Parathyroid adenoma (tissue), 2 donors: ENCODE results near the gene PPP1R9B.

Experiments
- H2AFZ ChIP-seq: fragments of 300-600 bp; sonication (generic); one replicate; pipeline ENCODE4 v1.7.0; 2017; ENCODE audit warnings: antibody characterized with exemption, mild to moderate bottlenecking
- H3K27ac ChIP-seq: fragments of 300-600 bp; sonication (generic); one replicate; pipeline ENCODE4 v1.7.0; 2017
- H3K27me3 ChIP-seq: fragments of 300-600 bp; sonication (generic); one replicate; pipeline ENCODE4 v1.7.0; 2017; ENCODE audit warnings: low read length; ENCODE audit not compliant: control insufficient read depth, insufficient read depth
- H3K36me3 ChIP-seq: fragments of 300-600 bp; sonication (generic); one replicate; pipeline ENCODE4 v1.7.0; 2017; ENCODE audit warnings: low read length; ENCODE audit not compliant: control insufficient read depth, insufficient read depth
- H3K4me1 ChIP-seq: fragments of 300-600 bp; sonication (generic); one replicate; pipeline ENCODE4 v1.7.0; 2017; ENCODE audit warnings: control low read depth
- H3K4me2 ChIP-seq: fragments of 300-600 bp; sonication (generic); one replicate; pipeline ENCODE4 v1.7.0; 2017; ENCODE audit warnings: low read length
- H3K4me3 ChIP-seq: fragments of 300-600 bp; sonication (generic); one replicate; pipeline ENCODE4 v1.7.0; 2017; ENCODE audit warnings: low read depth, low read length
- H3K79me2 ChIP-seq: fragments of 300-600 bp; sonication (generic); one replicate; pipeline ENCODE4 v1.7.0; 2017; ENCODE audit warnings: control low read depth
- H3K9ac ChIP-seq: fragments of 300-600 bp; sonication (generic); one replicate; pipeline ENCODE4 v1.7.0; 2017; ENCODE audit warnings: mild to moderate bottlenecking
- H3K9me3 ChIP-seq: fragments of 300-600 bp; sonication (generic); one replicate; pipeline ENCODE4 v1.7.0; 2017; ENCODE audit warnings: low read length; ENCODE audit not compliant: control insufficient read depth
- CTCF ChIP-seq: fragments of 300-600 bp; sonication (generic); IDR thresholded peaks from one replicate; pipeline ENCODE4 v1.7.0; 2017; ENCODE audit warnings: antibody characterized with exemption, mild to moderate bottlenecking
- donor health status: primary hyperparathyroidism.

PPP1R9B gene

DNA sequence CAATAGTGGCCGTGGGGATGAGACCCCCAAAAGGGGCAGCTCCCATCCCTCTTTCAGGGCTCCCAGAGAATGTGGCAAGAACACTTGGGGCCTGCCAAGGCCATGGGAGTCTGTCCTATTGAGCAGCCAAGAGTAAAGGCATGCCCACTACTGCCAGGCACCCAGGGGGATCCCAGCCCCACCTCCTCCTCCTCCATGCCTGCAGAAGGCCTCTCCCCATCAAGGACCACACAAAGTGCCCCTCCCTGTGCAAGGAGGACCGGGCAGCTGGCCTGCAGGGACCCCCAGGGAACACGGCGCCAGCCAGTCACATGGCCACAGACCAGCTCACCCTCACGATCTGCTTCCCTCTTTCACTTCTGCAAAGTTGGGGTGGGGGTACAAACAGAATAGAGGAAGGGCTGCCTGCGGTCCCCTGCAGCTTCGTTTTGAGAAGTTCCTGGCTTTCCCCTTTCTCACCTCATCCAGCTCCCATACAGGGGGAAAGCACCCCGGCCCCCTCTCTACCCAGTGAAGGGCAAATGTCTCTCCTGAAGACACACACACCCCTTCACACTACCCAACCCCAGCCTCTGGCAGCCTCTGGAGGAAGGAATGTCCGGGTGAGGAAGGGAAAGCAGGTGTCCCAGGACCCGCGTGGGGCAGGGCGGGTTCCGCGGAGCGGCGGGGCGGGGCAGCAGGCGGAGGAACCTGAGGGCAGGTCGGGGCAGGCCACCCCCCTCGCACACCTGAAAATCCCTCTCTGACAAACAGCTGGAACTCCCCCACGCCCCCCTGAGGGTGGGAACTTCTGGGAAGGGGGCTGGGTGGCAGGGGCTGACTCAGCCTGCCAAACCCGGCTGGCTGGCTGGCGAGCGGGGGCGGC, 2.0 kb downstream of the PPP1R9B start:
- Histone ChIP-seq H3K4me1 (peaks cover 15% of the 10 kb centered on the region), H3K79me2 (peaks cover 4% of the 10 kb centered on the region), H3K9ac (no peak overlapping the region), H3K9me3 (no peaks in the 10 kb centered on the region), H3K4me2 (peak overlapping the region; percentile 66), H3K4me3 (peak overlapping the region; percentile 71), H3K27me3 (no peaks in the 10 kb centered on the region), H3K27ac (peak overlapping the region; percentile 5), H3K36me3 (no peaks in the 10 kb centered on the region), H2AFZ (no peak overlapping the region)
- peak; percentile 39 for TF ChIP-seq CTCF

DNA sequence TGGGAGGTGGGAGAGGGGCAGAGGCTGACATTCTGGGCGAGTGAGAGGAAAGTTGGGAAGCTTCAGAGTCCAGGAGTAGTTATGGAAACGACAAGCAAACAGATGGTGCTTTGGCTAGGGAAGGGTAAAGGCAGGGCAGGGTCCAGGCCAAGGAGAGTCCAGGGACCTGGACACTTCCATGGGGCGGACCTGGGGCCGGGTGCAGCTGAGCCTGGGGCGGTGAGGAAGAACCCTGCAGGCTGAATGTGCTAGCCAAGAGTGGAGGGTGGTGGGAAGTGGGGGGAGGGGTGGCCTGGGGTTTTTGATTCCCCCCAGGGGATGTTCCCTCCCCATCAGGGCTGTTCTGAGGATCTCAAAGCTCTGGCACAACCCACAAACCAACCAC, 2.6 kb downstream of the PPP1R9B start:
- Histone ChIP-seq H3K9me3 (no peaks in the 10 kb centered on the region), H3K9ac (no peak overlapping the region), H3K27ac (peak overlapping the region; percentile 55), H3K36me3 (no peaks in the 10 kb centered on the region), H3K27me3 (no peaks in the 10 kb centered on the region), H3K79me2 (peaks cover 4% of the 10 kb centered on the region), H2AFZ (no peak overlapping the region), H3K4me2 (peak overlapping the region; percentile 66), H3K4me3 (peak overlapping the region; percentile 71), H3K4me1 (peaks cover 14% of the 10 kb centered on the region)
- no peak for TF ChIP-seq CTCF

- Histone ChIP-seq H3K9me3 (no peaks in the 10 kb centered on the region), H3K79me2 (peaks cover 4% of the 10 kb centered on the region), H3K27ac (peak overlapping the region; percentile 55), H3K4me2 (peak overlapping the region; percentile 66), H3K9ac (no peak overlapping the region), H3K27me3 (no peaks in the 10 kb centered on the region), H3K4me3 (peak overlapping the region; percentile 71), H2AFZ (no peak overlapping the region), H3K4me1 (peaks cover 6% of the 10 kb centered on the region), H3K36me3 (no peaks in the 10 kb centered on the region)
- no peak for TF ChIP-seq CTCF
Observed at GRCh38 chr17:50146927-50147665, 3.4 kb downstream of the PPP1R9B start.

DNA sequence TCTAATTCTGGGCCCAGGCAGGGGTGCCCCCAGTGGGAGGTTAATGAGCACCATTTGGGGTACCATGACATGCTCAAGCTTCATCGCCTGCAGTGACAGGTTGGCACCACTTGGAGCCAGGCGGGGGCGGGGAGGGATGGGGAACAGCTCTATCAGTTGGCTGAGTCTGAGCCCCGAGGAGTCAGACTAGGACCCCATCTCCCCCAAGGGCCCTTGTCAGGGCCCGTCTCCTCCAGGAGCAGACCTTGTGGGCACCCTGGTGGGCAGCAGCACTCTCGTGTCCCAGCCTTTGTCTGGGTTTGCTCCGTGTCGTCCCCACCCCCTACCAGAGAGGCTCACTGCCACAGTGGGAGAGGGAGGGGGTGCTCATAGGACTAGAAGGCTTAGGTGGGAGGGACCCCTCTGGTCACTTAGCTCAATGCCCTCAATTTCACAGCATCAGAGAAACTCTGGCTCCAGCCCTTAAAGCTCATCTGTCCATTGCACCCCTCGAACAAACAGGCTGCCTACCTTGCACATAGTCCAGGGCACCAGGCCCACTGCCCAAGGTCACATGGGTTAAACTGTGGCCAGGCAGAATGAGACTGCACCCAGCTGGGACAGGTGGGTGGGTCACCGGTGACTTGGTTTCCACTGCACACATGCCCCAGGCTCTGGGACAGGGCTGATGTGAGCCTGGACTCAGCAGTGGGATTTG, 4.1 kb downstream of the PPP1R9B start:
- Histone ChIP-seq H3K9ac (no peak overlapping the region), H2AFZ (no peak overlapping the region), H3K36me3 (no peaks in the 10 kb centered on the region), H3K4me2 (no peak overlapping the region), H3K4me1 (peaks cover 4% of the 10 kb centered on the region), H3K9me3 (no peaks in the 10 kb centered on the region), H3K79me2 (peaks cover 4% of the 10 kb centered on the region), H3K27ac (no peak overlapping the region), H3K27me3 (no peaks in the 10 kb centered on the region), H3K4me3 (no peak overlapping the region)
- no peak for TF ChIP-seq CTCF
